D341Med (cell line): ENCODE measurements around the gene ANXA1.
"Not testable (repeated sequence)": the region's sequence is repeated elsewhere in the genome, so short reads cannot be mapped to it uniquely, and the experiment has no call there.

ENCODE experiments used
- DNase-seq: peaks from one replicate; pipeline ENCODE4 v3.0.0; 2012; ENCODE audit warnings: low spot score

ANXA1 gene

GRCh38 chr9:73168298-73168934 lies 16.8 kb downstream of the ANXA1 start:
- DNase-seq: no peak

- no peak for DNase-seq
Observed at GRCh38 chr9:73170185-73170957, 18.7 kb downstream of the ANXA1 start.

GRCh38 chr9:73172901-73173215 lies 21.2 kb downstream of the ANXA1 start:
- DNase-seq: no peak

- DNase-seq: no peak
Observed at GRCh38 chr9:73173557-73174329, 22.1 kb downstream of the ANXA1 start.

- DNase-seq: no peak
Observed at GRCh38 chr9:73174330-73174980, 22.8 kb downstream of the ANXA1 start.

- no peak for DNase-seq
Observed at GRCh38 chr9:73176450-73176875, 24.8 kb downstream of the ANXA1 start.

GRCh38 chr9:73178044-73178443 lies 26.4 kb downstream of the ANXA1 start:
- DNase-seq: no peak

GRCh38 chr9:73179589-73179988 lies 27.9 kb downstream of the ANXA1 start:
- no peak for DNase-seq

GRCh38 chr9:73180403-73180802 lies 28.7 kb downstream of the ANXA1 start:
- DNase-seq: no peak

GRCh38 chr9:73182928-73183327 lies 31.3 kb downstream of the ANXA1 start:
- no peak for DNase-seq

- no peak for DNase-seq
Observed at GRCh38 chr9:73183428-73183827, 31.8 kb downstream of the ANXA1 start.

- DNase-seq: no peak
Observed at GRCh38 chr9:73183917-73184861, 32.5 kb downstream of the ANXA1 start.

- DNase-seq: not testable (repeated sequence)
Observed at GRCh38 chr9:73191109-73191508, 39.4 kb downstream of the ANXA1 start.

GRCh38 chr9:73194284-73194683 lies 42.6 kb downstream of the ANXA1 start:
- no peak for DNase-seq

GRCh38 chr9:73199448-73199847 lies 47.8 kb downstream of the ANXA1 start:
- no peak for DNase-seq

- DNase-seq: peak; percentile 31
Observed at GRCh38 chr9:73199886-73200285, 48.2 kb downstream of the ANXA1 start.

- peak; percentile 48 for DNase-seq
Observed at GRCh38 chr9:73200694-73201452, 49.2 kb downstream of the ANXA1 start.

GRCh38 chr9:73202980-73203379 lies 51.3 kb downstream of the ANXA1 start:
- no peak for DNase-seq

- no peak for DNase-seq
Observed at GRCh38 chr9:73204936-73205335, 53.3 kb downstream of the ANXA1 start.

GRCh38 chr9:73206851-73207250 lies 55.2 kb downstream of the ANXA1 start:
- no peak for DNase-seq
